Sigmoid colon (tissue), 7 donors: Measurements from ENCODE around the gene ATXN1. TPM values are rescaled to one million over a fixed set of nuclear protein-coding genes. Genes with fewer than 3 reads are reported as not detected.

ENCODE experiments used
- DNase-seq: peaks from one replicate; pipeline ENCODE4 v3.0.0-alpha.2; 2019
- H3K27ac ChIP-seq, 4 donors: fragments of 200-600 bp; sonication (generic); one replicate each; pipeline ENCODE4 v1.5.1; 2016 to 2019; ENCODE audit warnings: mild to moderate bottlenecking in 1 of 4
- H3K27me3 ChIP-seq, 3 donors: fragments of 200-600 bp; sonication (generic); one replicate each; pipeline ENCODE4 v1.5.1; 2019; ENCODE audit warnings: mild to moderate bottlenecking in 1 of 3
- H3K36me3 ChIP-seq, 4 donors: fragments of 200-600 bp; sonication (generic); one replicate each; pipeline ENCODE4 v1.5.1; 2016 to 2019
- H3K4me1 ChIP-seq, 4 donors: fragments of 200-600 bp; sonication (generic); one replicate each; pipeline ENCODE4 v1.5.1; 2017 to 2019
- H3K4me3 ChIP-seq, 4 donors: fragments of 200-600 bp; sonication (generic); one replicate each; pipeline ENCODE4 v1.5.1; 2017 to 2019; ENCODE audit warnings: mild to moderate bottlenecking in 2 of 4, moderate library complexity in 1 of 4
- H3K9me3 ChIP-seq, 4 donors: fragments of 200-600 bp in 3 of 4; sonication (generic) in 3 of 4; one replicate each; pipeline versions ENCODE4 v1.5.1 to v1.6.1; 2013 to 2019
- EP300 ChIP-seq, 4 donors: sonication (generic); formaldehyde crosslinking; IDR thresholded peaks; one replicate each; pipeline ENCODE4 v1.6.1; 2017; ENCODE audit warnings: antibody characterized with exemption in 4 of 4
- POLR2A ChIP-seq, 2 donors: fragments of 450-650 bp; IDR thresholded peaks; one replicate each; pipeline ENCODE4 v1.6.1; 2016; ENCODE audit warnings: antibody characterized with exemption in 2 of 2, mild to moderate bottlenecking in 2 of 2, moderate library complexity in 2 of 2
- POLR2AphosphoS5 ChIP-seq, 4 donors: sonication (generic); formaldehyde crosslinking; IDR thresholded peaks; one replicate each; pipeline ENCODE4 v1.6.1; 2017; ENCODE audit warnings: antibody characterized with exemption in 4 of 4
- WGBS, 2 donors: extraction: QIAGEN DNeasy Blood & Tissue Kit; methylation state at CpG; one replicate each; pipeline ENCODE4 v1.1.7; 2013; 5-methylcytosine and 5-hydroxymethylcytosine counted together
- intact Hi-C: fragments of 100-400 bp; cut with DNase I; formaldehyde crosslinking; loops from one replicate; pipeline ENCODE4 v1.15.1; 2023
- polyA plus RNA-seq, 3 donors: library from polyadenylated mRNA; stranded (reverse); fragments of 200-250 nt; gene quantifications; one replicate each; pipeline ENCODE4 v1.2.3, GENCODE V29; 2013
- total RNA-seq, 4 donors: library from RNA; depleted of rRNA; stranded (reverse); fragments of >200 nt; gene quantifications; one replicate each; pipeline ENCODE4 v1.1.0, GENCODE V29; 2016
- TF ChIP-seq, protein P1 (sequence below), 4 experiments: fragments of 450-650 bp in 3 of 4; fragments of 200-600 bp in 1 of 4; IDR thresholded peaks; one replicate each; pipeline ENCODE4 v1.5.1; 2016 to 2019; ENCODE audit warnings: antibody characterized with exemption in 4 of 4, mild to moderate bottlenecking in 3 of 4, moderate library complexity in 2 of 4
- donor health status: healthy with polysubstance abuse.
- donor health status: Bipolar disorder and iron deficiency.
- donor health status: healthy.

The ATXN1 gene
- total and polyA plus RNA-seq, 7 donors: 4.8 to 95.3 (median 37.7) TPM

DNA sequence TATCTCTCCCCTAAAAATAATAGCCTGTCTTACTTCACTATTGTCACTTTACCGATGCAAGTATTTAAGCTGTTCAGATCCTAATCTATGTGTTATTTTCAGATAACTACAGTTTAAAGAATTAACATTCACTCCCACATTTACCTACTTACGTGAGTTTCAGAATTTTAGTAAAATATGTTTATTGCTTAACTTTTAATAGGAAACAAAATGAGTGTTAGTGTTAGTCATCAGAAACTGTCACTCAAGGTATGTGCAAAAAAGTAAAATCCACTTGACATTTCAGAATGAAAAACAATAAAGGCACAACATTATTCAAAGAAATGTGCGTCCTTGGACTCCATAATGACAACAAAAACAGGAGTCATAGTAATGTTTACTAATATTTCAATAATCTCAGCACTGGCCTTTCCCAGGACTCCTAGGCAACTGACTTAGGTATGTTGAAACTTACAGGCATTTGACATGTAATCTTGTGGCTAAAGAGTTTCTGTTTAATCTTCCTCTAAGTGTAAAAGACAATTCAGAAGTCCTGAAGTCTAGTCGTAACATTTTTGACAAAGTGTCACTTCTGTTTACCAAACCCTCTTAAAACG lies 4.5 kb downstream of the ATXN1 start:
- no peaks in the 10 kb centered on the region for H3K36me3 ChIP-seq
- no peak overlapping the region for H3K4me3 ChIP-seq
- 82 to 83% methylated on average over 5 of the region's 5 CpGs for WGBS, 2 donors
- H3K27me3 ChIP-seq: no peaks in the 10 kb centered on the region
- peaks cover 0 to 64% (median 63%) of the 10 kb centered on the region in 4 donors for H3K4me1 ChIP-seq
- H3K9me3 ChIP-seq: no peaks in the 10 kb centered on the region
- intact Hi-C loops: loop anchor here (5.0 kb wide), 1 partner anchor 74 kb away; no protein-coding TSS in a partner anchor
- no peak for DNase-seq
- TF ChIP-seq, protein P1, sequence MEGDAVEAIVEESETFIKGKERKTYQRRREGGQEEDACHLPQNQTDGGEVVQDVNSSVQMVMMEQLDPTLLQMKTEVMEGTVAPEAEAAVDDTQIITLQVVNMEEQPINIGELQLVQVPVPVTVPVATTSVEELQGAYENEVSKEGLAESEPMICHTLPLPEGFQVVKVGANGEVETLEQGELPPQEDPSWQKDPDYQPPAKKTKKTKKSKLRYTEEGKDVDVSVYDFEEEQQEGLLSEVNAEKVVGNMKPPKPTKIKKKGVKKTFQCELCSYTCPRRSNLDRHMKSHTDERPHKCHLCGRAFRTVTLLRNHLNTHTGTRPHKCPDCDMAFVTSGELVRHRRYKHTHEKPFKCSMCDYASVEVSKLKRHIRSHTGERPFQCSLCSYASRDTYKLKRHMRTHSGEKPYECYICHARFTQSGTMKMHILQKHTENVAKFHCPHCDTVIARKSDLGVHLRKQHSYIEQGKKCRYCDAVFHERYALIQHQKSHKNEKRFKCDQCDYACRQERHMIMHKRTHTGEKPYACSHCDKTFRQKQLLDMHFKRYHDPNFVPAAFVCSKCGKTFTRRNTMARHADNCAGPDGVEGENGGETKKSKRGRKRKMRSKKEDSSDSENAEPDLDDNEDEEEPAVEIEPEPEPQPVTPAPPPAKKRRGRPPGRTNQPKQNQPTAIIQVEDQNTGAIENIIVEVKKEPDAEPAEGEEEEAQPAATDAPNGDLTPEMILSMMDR (IDR thresholded peaks at IDR 0.05): no peak
- TF ChIP-seq POLR2A (IDR thresholded peaks at IDR 0.05) (no peak), POLR2AphosphoS5 (IDR thresholded peaks at IDR 0.05) (no peak), EP300 (IDR thresholded peaks at IDR 0.05) (no peak)
- peak overlapping the region in 1 of 4 donors; percentile 98 for H3K27ac ChIP-seq

DNA sequence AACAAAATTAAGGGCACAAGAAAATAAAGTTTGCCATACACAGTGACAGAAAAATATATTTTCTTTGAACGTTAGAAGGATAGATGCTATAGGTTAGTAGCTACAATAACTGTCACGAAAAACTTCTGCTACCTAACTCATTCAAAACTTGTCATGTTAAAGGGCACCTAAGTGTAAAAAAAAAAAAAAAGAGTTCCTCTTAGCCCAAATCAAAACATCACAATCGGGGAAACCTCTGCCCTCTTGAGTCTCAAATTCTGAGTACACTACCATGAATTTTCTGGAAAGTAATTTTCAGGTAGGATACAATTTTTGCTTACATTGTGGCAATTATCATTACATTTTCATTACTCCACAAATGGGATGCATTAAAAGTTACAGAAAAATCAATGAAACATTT lies 5.7 kb downstream of the ATXN1 start:
- no peaks in the 10 kb centered on the region for H3K36me3 ChIP-seq
- no peak overlapping the region for H3K4me3 ChIP-seq
- peak overlapping the region in 2 of 4 donors; percentile 56 for H3K27ac ChIP-seq
- intact Hi-C loops: loop anchor here (5.0 kb wide), 1 partner anchor 73 kb away; no protein-coding TSS in a partner anchor
- TF ChIP-seq EP300 (IDR thresholded peaks at IDR 0.05): no peak
- no peak for TF ChIP-seq POLR2AphosphoS5 (IDR thresholded peaks at IDR 0.05)
- TF ChIP-seq, protein P1 (IDR thresholded peaks at IDR 0.05): no peak
- TF ChIP-seq POLR2A (IDR thresholded peaks at IDR 0.05): no peak
- 30 to 69% methylated on average over 3 of the region's 3 CpGs for WGBS, 2 donors
- peaks cover 0 to 65% (median 64%) of the 10 kb centered on the region in 4 donors for H3K4me1 ChIP-seq
- DNase-seq: no peak
- H3K27me3 ChIP-seq: no peaks in the 10 kb centered on the region
- no peaks in the 10 kb centered on the region for H3K9me3 ChIP-seq

- TF ChIP-seq EP300 (IDR thresholded peaks at IDR 0.05) (no peak), POLR2AphosphoS5 (IDR thresholded peaks at IDR 0.05) (no peak), POLR2A (IDR thresholded peaks at IDR 0.05) (no peak)
- TF ChIP-seq, protein P1 (IDR thresholded peaks at IDR 0.05): no peak
- Histone ChIP-seq H3K27me3 (no peaks in the 10 kb centered on the region), H3K4me1 (peaks cover 0 to 65% (median 64%) of the 10 kb centered on the region in 4 donors), H3K4me3 (no peak overlapping the region), H3K36me3 (no peaks in the 10 kb centered on the region), H3K27ac (peak overlapping the region in 3 of 4 donors; percentile 11 to 56 (median 56)), H3K9me3 (no peaks in the 10 kb centered on the region)
- DNase-seq: no peak
- intact Hi-C loops: loop anchor here (5.0 kb wide), 1 partner anchor 73 kb away; no protein-coding TSS in a partner anchor
Measured at GRCh38 chr6:16754876-16755275, 6.4 kb downstream of the ATXN1 start.

DNA sequence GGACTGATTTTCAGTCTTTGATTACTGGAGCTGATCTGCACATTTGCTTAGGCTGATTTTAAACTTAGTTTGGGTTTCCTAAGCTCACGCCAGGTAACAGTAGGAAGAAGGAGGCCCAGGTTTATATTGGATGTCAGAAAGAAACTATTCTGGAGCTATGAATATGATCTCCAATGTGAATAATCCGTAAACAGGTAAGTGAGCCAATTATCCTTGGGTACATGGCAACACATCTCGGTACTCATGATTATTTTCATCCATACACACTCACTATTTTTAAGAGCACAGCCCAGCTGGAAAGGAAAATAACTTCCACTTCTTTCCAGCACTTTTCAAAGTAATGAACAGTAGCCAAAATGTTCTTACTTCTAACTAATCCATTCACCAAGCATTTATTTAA lies 7.0 kb downstream of the ATXN1 start:
- peaks cover 0 to 65% (median 64%) of the 10 kb centered on the region in 4 donors for H3K4me1 ChIP-seq
- TF ChIP-seq POLR2A (IDR thresholded peaks at IDR 0.05) (peak in 1 of 2 donors; percentile 8), POLR2AphosphoS5 (IDR thresholded peaks at IDR 0.05) (no peak)
- peak overlapping the region in 3 of 4 donors; percentile 11 to 56 (median 56) for H3K27ac ChIP-seq
- no peak for DNase-seq
- intact Hi-C loops: no loop called here
- no peaks in the 10 kb centered on the region for H3K36me3 ChIP-seq
- H3K27me3 ChIP-seq: no peaks in the 10 kb centered on the region
- no peaks in the 10 kb centered on the region for H3K9me3 ChIP-seq
- H3K4me3 ChIP-seq: no peak overlapping the region
- 45 to 70% methylated on average over 3 of the region's 3 CpGs for WGBS, 2 donors

DNA sequence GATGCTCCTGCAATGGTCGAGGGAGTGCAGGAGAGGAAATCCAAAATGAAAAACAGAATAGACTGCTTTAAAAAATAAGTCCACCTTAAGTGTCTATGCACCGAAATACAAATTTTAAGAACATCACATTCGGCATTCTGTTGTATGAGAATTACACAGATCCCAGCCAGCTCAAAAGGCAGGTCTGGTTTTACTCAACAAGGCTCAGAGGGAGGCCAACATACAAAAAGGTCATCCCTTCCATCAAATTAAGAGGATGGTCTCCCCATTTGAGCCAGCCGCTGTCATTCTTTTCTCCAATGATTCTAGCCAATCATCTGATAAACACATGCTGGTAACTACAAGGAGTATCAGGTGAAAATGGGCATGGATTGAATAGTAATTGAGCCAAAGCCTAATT lies 7.9 kb downstream of the ATXN1 start:
- WGBS, 2 donors: 91 to 92% methylated on average over 4 of the region's 4 CpGs
- intact Hi-C loops: no loop called here

More for the DNA sequence above, 7.9 kb downstream of the ATXN1 start:
- H3K27ac ChIP-seq: peak overlapping the region in 1 of 4 donors; percentile 24
- H3K9me3 ChIP-seq: no peaks in the 10 kb centered on the region
- TF ChIP-seq, protein P1 (IDR thresholded peaks at IDR 0.05): no peak
- TF ChIP-seq EP300 (IDR thresholded peaks at IDR 0.05) (no peak), POLR2AphosphoS5 (IDR thresholded peaks at IDR 0.05) (no peak), POLR2A (IDR thresholded peaks at IDR 0.05) (no peak)
- DNase-seq: no peak
- no peaks in the 10 kb centered on the region for H3K36me3 ChIP-seq
- peaks cover 0 to 59% (median 57%) of the 10 kb centered on the region in 4 donors for H3K4me1 ChIP-seq
- no peak overlapping the region for H3K4me3 ChIP-seq
- no peaks in the 10 kb centered on the region for H3K27me3 ChIP-seq
